Nephron progenitor cell (in vitro differentiated cells): ENCODE measurements around the gene SH3PXD2A.

Experiments
- DNase-seq: peaks from one replicate; pipeline ENCODE4 v3.0.0; 2021
- H3K27ac Mint-ChIP-seq: 2 replicates; pipeline ENCODE4 v1.8.0; 2021; ENCODE audit warnings: mild to moderate bottlenecking, moderate library complexity, mixed read lengths
- H3K27me3 Mint-ChIP-seq: 2 replicates; pipeline ENCODE4 v1.8.0; 2021; ENCODE audit warnings: mild to moderate bottlenecking, low read depth, mixed read lengths; ENCODE audit not compliant: poor library complexity
- H3K36me3 Mint-ChIP-seq: 2 replicates; pipeline ENCODE4 v1.8.0; 2021; ENCODE audit warnings: low read depth, mixed read lengths
- H3K4me1 Mint-ChIP-seq: 2 replicates; pipeline ENCODE4 v1.8.0; 2021; ENCODE audit warnings: mixed read lengths
- H3K4me3 Mint-ChIP-seq: 2 replicates; pipeline ENCODE4 v1.8.0; 2021; ENCODE audit warnings: mild to moderate bottlenecking, moderate library complexity, mixed read lengths
- H3K9me3 Mint-ChIP-seq: 2 replicates; pipeline ENCODE4 v1.8.0; 2021; ENCODE audit warnings: mild to moderate bottlenecking, moderate library complexity, mixed read lengths
- CTCF ChIP-seq: fragments of 200-600 bp; sonication (generic); IDR thresholded peaks from 2 replicates; pipeline ENCODE4 v1.5.0; 2021; ENCODE audit warnings: antibody characterized with exemption

The SH3PXD2A gene

DNA sequence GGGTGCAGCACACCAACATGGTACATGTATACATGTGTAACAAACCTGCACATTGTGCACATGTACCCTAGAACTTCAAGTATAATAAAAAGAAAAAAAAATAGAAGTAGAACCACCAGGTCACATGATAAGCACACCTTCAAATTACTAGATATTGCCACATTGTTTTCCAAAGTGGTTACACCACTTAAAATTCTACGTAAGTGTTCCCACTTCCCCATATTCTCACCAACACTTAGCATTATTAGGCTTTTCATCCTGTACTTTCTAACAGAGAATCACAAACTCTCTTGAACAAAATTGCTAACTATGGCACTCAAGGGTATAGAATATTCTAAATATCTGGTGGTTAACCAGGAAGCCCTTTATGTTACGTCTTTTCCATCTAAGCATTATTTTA is 22.6 kb downstream of the SH3PXD2A start:
- peaks cover 17% of the 10 kb centered on the region for H3K9me3 Mint-ChIP-seq
- TF ChIP-seq CTCF = no peak
- peaks cover 76% of the 10 kb centered on the region for H3K4me1 Mint-ChIP-seq
- H3K27me3 Mint-ChIP-seq = peaks cover 3% of the 10 kb centered on the region
- no peak for DNase-seq
- H3K4me3 Mint-ChIP-seq = no peak overlapping the region
- H3K27ac Mint-ChIP-seq = no peak overlapping the region
- peaks cover 11% of the 10 kb centered on the region for H3K36me3 Mint-ChIP-seq

GRCh38 chr10:103829838-103830465 is 25.4 kb downstream of the SH3PXD2A start:
- H3K36me3 Mint-ChIP-seq = peaks cover 11% of the 10 kb centered on the region
- peaks cover 76% of the 10 kb centered on the region for H3K4me1 Mint-ChIP-seq
- peaks cover 17% of the 10 kb centered on the region for H3K9me3 Mint-ChIP-seq
- no peak overlapping the region for H3K4me3 Mint-ChIP-seq
- no peak overlapping the region for H3K27ac Mint-ChIP-seq
- no peak for DNase-seq
- TF ChIP-seq CTCF = no peak
- peaks cover 3% of the 10 kb centered on the region for H3K27me3 Mint-ChIP-seq

DNA sequence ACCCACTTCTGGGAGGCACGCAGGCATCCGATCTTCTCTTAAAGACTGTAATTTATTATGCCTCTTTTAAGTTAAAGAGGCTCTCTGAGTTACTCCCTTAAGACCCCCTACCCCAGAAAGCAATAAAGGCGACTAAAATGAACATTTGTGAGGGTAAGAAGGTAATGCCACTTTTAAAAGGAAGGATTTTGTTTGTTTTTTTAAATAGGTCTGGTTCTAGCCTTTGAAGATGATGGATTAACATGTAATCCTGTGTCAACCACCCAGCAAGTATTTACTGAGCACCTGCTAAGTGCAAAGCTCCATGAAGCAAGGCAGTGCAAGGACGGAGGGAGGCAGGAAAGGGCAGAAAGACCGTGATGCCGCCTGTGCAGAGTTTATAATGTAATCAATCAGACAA is 26.1 kb downstream of the SH3PXD2A start:
- H3K4me1 Mint-ChIP-seq = peaks cover 76% of the 10 kb centered on the region
- DNase-seq = no peak
- no peak for TF ChIP-seq CTCF
- H3K27me3 Mint-ChIP-seq = peaks cover 7% of the 10 kb centered on the region
- H3K27ac Mint-ChIP-seq = peak overlapping the region; percentile 73
- H3K9me3 Mint-ChIP-seq = peaks cover 17% of the 10 kb centered on the region
- peaks cover 11% of the 10 kb centered on the region for H3K36me3 Mint-ChIP-seq
- H3K4me3 Mint-ChIP-seq = no peak overlapping the region

GRCh38 chr10:103828587-103829197 is 26.7 kb downstream of the SH3PXD2A start:
- no peak for TF ChIP-seq CTCF
- Mint-ChIP-seq H3K9me3 (peaks cover 16% of the 10 kb centered on the region), H3K36me3 (peaks cover 10% of the 10 kb centered on the region), H3K4me3 (peak overlapping the region; percentile 44), H3K4me1 (peaks cover 76% of the 10 kb centered on the region), H3K27me3 (peaks cover 7% of the 10 kb centered on the region), H3K27ac (peak overlapping the region; percentile 73)
- no peak for DNase-seq

DNA sequence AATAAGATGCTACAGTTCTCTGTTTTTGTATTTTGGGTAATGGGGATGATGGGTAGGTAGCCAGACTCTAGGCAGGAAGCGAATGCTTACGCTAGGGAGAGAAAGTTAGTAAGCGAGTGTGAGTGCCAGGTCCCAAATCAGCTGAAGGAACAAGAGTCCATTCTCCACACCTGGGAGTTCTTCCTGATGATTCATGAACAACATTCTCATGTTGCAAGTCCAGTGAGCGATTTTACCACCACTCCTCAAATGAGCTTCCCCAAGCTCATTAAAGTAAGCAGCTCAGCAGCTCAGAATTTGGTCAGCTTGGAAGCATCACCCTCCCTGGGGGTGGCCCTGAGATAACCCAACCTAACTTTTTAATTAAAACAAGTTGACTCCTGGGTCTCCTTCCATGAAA is 27.3 kb downstream of the SH3PXD2A start:
- peaks cover 11% of the 10 kb centered on the region for H3K9me3 Mint-ChIP-seq

More for the DNA sequence above, 27.3 kb downstream of the SH3PXD2A start:
- no peak for DNase-seq
- Mint-ChIP-seq H3K27ac (no peak overlapping the region), H3K27me3 (peaks cover 7% of the 10 kb centered on the region), H3K4me1 (peaks cover 78% of the 10 kb centered on the region), H3K4me3 (no peak overlapping the region), H3K36me3 (peaks cover 6% of the 10 kb centered on the region)
- no peak for TF ChIP-seq CTCF
